Body of pancreas (tissue), 4 donors: ENCODE data around the gene HAP1.

Experiments
- CTCF ChIP-seq, 7 experiments: fragments of 450-650 bp in 4 of 7; fragments of 200-600 bp in 3 of 7; sonication (generic) in 3 of 7; IDR thresholded peaks; one replicate each; pipeline ENCODE4 v1.5.1; 2016 to 2019; ENCODE audit warnings: antibody characterized with exemption in 7 of 7
- POLR2A ChIP-seq, 3 donors: fragments of 450-650 bp; IDR thresholded peaks; one replicate each; pipeline ENCODE4 v1.6.1; 2016; ENCODE audit warnings: antibody characterized with exemption in 3 of 3, mild to moderate bottlenecking in 2 of 3

GRCh38 chr17:41717408-41718286, 16.8 kb downstream of the HAP1 start:
- no peak for TF ChIP-seq CTCF (IDR thresholded peaks at IDR 0.05)
- no peak for TF ChIP-seq POLR2A (IDR thresholded peaks at IDR 0.05)
